K562 (cell line): Measurements from ENCODE around the gene PRMT5. TPM values are rescaled to one million over a fixed set of nuclear protein-coding genes. Genes with fewer than 3 reads are reported as not detected.
A peak's percentile ranks its signal among the peaks of the same experiment; 100 is the strongest.

Experiments used
- ARID2 ChIP-seq: fragments of 450-650 bp; IDR thresholded peaks from 2 replicates; pipeline ENCODE4 v1.6.1; 2017; ENCODE audit warnings: antibody characterized with exemption, mild to moderate bottlenecking
- ATF1 ChIP-seq, 2 experiments: fragments of 450-650 bp in 1 of 2; IDR thresholded peaks; 2 replicates each; pipeline ENCODE4 v1.6.1; 2016; ENCODE audit warnings: missing compliant biosample characterization in 1 of 2, missing genetic modification characterization in 1 of 2
- BRD9 ChIP-seq: fragments of 450-650 bp; IDR thresholded peaks from 2 replicates; pipeline ENCODE4 v1.6.1; 2018; ENCODE audit warnings: low read depth; ENCODE audit not compliant: partially characterized antibody
- CBX1 ChIP-seq: sonication (generic); IDR thresholded peaks from 2 replicates; pipeline ENCODE4 v1.6.1; 2016; ENCODE audit warnings: antibody characterized with exemption, low read depth, mild to moderate bottlenecking
- CREB1 ChIP-seq, 2 experiments: sonication (generic) in 1 of 2; formaldehyde crosslinking in 1 of 2; IDR thresholded peaks; 2 replicates each; pipeline versions ENCODE4 v1.6.1 to v1.8.0; 2012 to 2022; ENCODE audit warnings: inconsistent platforms in 1 of 2, mild to moderate bottlenecking in 1 of 2, missing genetic modification reagents in 1 of 2, moderate library complexity in 1 of 2
- FIP1L1 ChIP-seq: fragments of 200-400 bp; formaldehyde crosslinking; IDR thresholded peaks from 2 replicates; pipeline ENCODE4 v1.6.1; 2018; ENCODE audit warnings: mild to moderate bottlenecking, low read depth, low read length; ENCODE audit not compliant: poor library complexity, severe bottlenecking
- FOXK2 ChIP-seq, 2 experiments: fragments of 450-650 bp; IDR thresholded peaks in 1 of 2; conservative IDR thresholded peaks in 1 of 2; 2 replicates each; pipeline ENCODE4 v1.6.1; 2016; ENCODE audit warnings: low read depth in 2 of 2, mild to moderate bottlenecking in 1 of 2
- HDAC2 ChIP-seq: fragments of 450-650 bp; IDR thresholded peaks from 2 replicates; pipeline ENCODE4 v1.6.1; 2016; ENCODE audit warnings: mild to moderate bottlenecking
- HNRNPH1 ChIP-seq: fragments of 200-400 bp; formaldehyde crosslinking; optimal IDR thresholded peaks from 2 replicates; pipeline ENCODE3; 2017; ENCODE audit warnings: low read depth, mild to moderate bottlenecking, low read length, moderate library complexity
- MAZ ChIP-seq, 2 experiments: fragments of 450-650 bp in 1 of 2; sonication (generic) in 1 of 2; formaldehyde crosslinking; IDR thresholded peaks in 1 of 2; conservative IDR thresholded peaks in 1 of 2; 2 replicates each; pipeline versions ENCODE4 v1.4.0 to v1.5.0; 2020; ENCODE audit warnings: mild to moderate bottlenecking in 1 of 2, missing genetic modification reagents in 1 of 2
- MYNN ChIP-seq, 2 experiments: sonication (generic); formaldehyde crosslinking in 1 of 2; IDR thresholded peaks; 2 replicates each; pipeline versions ENCODE4 v1.5.0 to v1.6.1; 2016 to 2020; ENCODE audit warnings: antibody characterized with exemption in 1 of 2, missing genetic modification reagents in 1 of 2
- NCOA2 ChIP-seq, 2 experiments: fragments of 450-650 bp; IDR thresholded peaks; 2 replicates each; pipeline ENCODE4 v1.6.1; 2018; ENCODE audit warnings: mild to moderate bottlenecking in 2 of 2, moderate library complexity in 1 of 2; ENCODE audit not compliant: partially characterized antibody in 2 of 2
- SLC30A9 ChIP-seq: fragments of 250-450 bp; sonication (Bioruptor Pico); IDR thresholded peaks from 2 replicates; pipeline ENCODE4 v1.8.0; 2022; ENCODE audit warnings: mild to moderate bottlenecking, moderate library complexity
- SMAD4 ChIP-seq: fragments of 250-450 bp; sonication (Bioruptor Pico); conservative IDR thresholded peaks from 2 replicates; pipeline ENCODE4 v1.8.0; 2021; ENCODE audit warnings: inconsistent platforms, mild to moderate bottlenecking, moderate library complexity
- SREBF1 ChIP-seq: fragments of 150-350 bp; IDR thresholded peaks from 2 replicates; pipeline ENCODE4 v1.6.1; 2014; ENCODE audit warnings: antibody characterized with exemption, low read depth, low read length, borderline replicate concordance
- ZNF143 ChIP-seq: sonication (generic); formaldehyde crosslinking; IDR thresholded peaks from 2 replicates; pipeline ENCODE4 v1.9.0; 2022; ENCODE audit warnings: mild to moderate bottlenecking, missing genetic modification reagents
- ZNF212 ChIP-seq: fragments of 450-650 bp; formaldehyde crosslinking; IDR thresholded peaks from 2 replicates; pipeline ENCODE4 v1.4.0; 2020; ENCODE audit warnings: mild to moderate bottlenecking
- polyA plus RNA-seq, 8 experiments: library from polyadenylated mRNA; depleted of rRNA in 4 of 8; stranded (reverse) in 5 of 8; unstranded in 3 of 8; fragments of >200 nt; fragmentation: Nextera tagmentation in 2 of 8; fragmentation: Illumina TruSeq in 1 of 8; extraction: Ambion mirVana in 2 of 8; extraction: Trizol in 1 of 8; gene quantifications; 2 replicates each; pipeline versions ENCODE4 v1.2.1 to v1.2.3, GENCODE V29; 2011 to 2014; ENCODE audit warnings: inconsistent platforms in 1 of 8, missing spikeins in 1 of 8
- total RNA-seq, 7 experiments: library from RNA; depleted of rRNA in 6 of 7; stranded (reverse); fragments of >200 nt in 6 of 7; fragmentation: Illumina TruSeq in 2 of 7; extraction: Trizol in 2 of 7; gene quantifications; 2 replicates each; pipeline versions ENCODE4 v1.2.1 to v1.2.3, GENCODE V29; 2011 to 2021; ENCODE audit warnings: low replicate concordance in 1 of 7
- TF ChIP-seq, protein P1 (sequence below): IDR thresholded peaks from 2 replicates; pipeline ENCODE4 v1.6.1; 2011; ENCODE audit warnings: borderline replicate concordance, low read depth, mild to moderate bottlenecking, moderate library complexity, low read length; ENCODE audit not compliant: insufficient read depth, poor library complexity, severe bottlenecking
- TF ChIP-seq, protein P2 (sequence below): fragments of 250-450 bp; sonication (Bioruptor Pico); IDR thresholded peaks from 2 replicates; pipeline ENCODE4 v1.9.0; 2021; ENCODE audit warnings: mild to moderate bottlenecking, inconsistent platforms
- TF ChIP-seq, protein P3 (sequence below): fragments of 450-650 bp; IDR thresholded peaks from 2 replicates; pipeline ENCODE4 v1.6.1; 2018; ENCODE audit warnings: mild to moderate bottlenecking, low read depth; ENCODE audit not compliant: partially characterized antibody
- TF ChIP-seq, protein P4 (sequence below): fragments of 450-650 bp; formaldehyde crosslinking; IDR thresholded peaks from 2 replicates; pipeline ENCODE4 v1.4.0; 2020; ENCODE audit warnings: mild to moderate bottlenecking, moderate library complexity

The PRMT5 gene
- total and polyA plus RNA-seq, 9 of the 15 experiments (the other 6 are each of a cell fraction or from before 2014, with no cell fraction given) = 114 to 552 (median 222) TPM

DNA sequence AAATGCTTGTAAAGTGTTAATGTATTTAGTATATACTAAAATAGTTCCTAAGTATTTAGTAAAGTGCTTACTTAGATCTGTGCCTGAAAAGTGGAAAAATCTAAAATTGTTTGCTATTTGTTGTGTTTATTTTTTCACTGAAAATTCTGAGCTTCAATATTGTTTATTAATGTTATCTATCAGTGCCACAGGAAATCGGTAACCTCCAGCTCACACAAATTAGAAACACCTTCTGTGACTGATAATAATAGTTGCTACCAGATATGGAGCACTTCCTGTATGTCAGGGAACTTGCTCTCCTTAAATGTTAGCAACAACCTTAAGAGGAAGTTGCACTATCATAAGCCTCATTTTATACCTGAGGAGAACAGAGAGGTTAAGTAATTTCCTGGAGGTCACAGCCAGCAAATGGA is 58.4 kb downstream of the PRMT5 start (continued):
- TF ChIP-seq, protein P1, sequence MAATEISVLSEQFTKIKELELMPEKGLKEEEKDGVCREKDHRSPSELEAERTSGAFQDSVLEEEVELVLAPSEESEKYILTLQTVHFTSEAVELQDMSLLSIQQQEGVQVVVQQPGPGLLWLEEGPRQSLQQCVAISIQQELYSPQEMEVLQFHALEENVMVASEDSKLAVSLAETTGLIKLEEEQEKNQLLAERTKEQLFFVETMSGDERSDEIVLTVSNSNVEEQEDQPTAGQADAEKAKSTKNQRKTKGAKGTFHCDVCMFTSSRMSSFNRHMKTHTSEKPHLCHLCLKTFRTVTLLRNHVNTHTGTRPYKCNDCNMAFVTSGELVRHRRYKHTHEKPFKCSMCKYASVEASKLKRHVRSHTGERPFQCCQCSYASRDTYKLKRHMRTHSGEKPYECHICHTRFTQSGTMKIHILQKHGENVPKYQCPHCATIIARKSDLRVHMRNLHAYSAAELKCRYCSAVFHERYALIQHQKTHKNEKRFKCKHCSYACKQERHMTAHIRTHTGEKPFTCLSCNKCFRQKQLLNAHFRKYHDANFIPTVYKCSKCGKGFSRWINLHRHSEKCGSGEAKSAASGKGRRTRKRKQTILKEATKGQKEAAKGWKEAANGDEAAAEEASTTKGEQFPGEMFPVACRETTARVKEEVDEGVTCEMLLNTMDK = no peak
- TF ChIP-seq BRD9 (no peak), ZNF212 (CRISPR knock-in tag) (no peak), HDAC2 (0 out of 2 replicates have a peak, but pooled peaks have one; percentile 76), MYNN (IDR thresholded peaks at IDR 0.05) (no peak), MYNN (CRISPR knock-in tag; IDR thresholded peaks at IDR 0.05) (no peak), SMAD4 (CRISPR knock-in tag) (no peak), CBX1 (no peak), ATF1 (CRISPR knock-in tag; IDR thresholded peaks at IDR 0.05) (no peak), ATF1 (tag; IDR thresholded peaks at IDR 0.05) (no peak), FIP1L1 (no peak), FOXK2 (conservative IDR thresholded peaks at IDR 0.05 in 1 of 2, IDR thresholded peaks at IDR 0.05 in 1 of 2; ENCODE audit: low read depth in 2 of 2) (peak in 1 of 2 experiments; percentile 95; a peak in 2 of 4 replicates), NCOA2 (IDR thresholded peaks at IDR 0.05; ENCODE audit: partially characterized antibody in 2 of 2) (no peak), SLC30A9 (CRISPR knock-in tag) (no peak), SREBF1 (no peak), HNRNPH1 (no peak), MAZ (CRISPR knock-in tag; conservative IDR thresholded peaks at IDR 0.05 in 1 of 2, IDR thresholded peaks at IDR 0.05 in 1 of 2) (no peak), CREB1 (IDR thresholded peaks at IDR 0.05) (no peak), CREB1 (CRISPR knock-in tag; IDR thresholded peaks at IDR 0.05) (no peak), ARID2 (no peak), ZNF143 (CRISPR knock-in tag) (no peak)
- TF ChIP-seq, protein P2, sequence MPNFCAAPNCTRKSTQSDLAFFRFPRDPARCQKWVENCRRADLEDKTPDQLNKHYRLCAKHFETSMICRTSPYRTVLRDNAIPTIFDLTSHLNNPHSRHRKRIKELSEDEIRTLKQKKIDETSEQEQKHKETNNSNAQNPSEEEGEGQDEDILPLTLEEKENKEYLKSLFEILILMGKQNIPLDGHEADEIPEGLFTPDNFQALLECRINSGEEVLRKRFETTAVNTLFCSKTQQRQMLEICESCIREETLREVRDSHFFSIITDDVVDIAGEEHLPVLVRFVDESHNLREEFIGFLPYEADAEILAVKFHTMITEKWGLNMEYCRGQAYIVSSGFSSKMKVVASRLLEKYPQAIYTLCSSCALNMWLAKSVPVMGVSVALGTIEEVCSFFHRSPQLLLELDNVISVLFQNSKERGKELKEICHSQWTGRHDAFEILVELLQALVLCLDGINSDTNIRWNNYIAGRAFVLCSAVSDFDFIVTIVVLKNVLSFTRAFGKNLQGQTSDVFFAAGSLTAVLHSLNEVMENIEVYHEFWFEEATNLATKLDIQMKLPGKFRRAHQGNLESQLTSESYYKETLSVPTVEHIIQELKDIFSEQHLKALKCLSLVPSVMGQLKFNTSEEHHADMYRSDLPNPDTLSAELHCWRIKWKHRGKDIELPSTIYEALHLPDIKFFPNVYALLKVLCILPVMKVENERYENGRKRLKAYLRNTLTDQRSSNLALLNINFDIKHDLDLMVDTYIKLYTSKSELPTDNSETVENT (CRISPR knock-in tag) = no peak
- TF ChIP-seq, protein P3, sequence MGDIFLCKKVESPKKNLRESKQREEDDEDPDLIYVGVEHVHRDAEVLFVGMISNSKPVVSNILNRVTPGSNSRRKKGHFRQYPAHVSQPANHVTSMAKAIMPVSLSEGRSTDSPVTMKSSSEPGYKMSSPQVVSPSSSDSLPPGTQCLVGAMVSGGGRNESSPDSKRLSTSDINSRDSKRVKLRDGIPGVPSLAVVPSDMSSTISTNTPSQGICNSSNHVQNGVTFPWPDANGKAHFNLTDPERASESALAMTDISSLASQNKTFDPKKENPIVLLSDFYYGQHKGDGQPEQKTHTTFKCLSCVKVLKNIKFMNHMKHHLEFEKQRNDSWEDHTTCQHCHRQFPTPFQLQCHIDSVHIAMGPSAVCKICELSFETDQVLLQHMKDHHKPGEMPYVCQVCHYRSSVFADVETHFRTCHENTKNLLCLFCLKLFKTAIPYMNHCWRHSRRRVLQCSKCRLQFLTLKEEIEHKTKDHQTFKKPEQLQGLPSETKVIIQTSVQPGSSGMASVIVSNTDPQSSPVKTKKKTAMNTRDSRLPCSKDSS = no peak
- TF ChIP-seq, protein P4, sequence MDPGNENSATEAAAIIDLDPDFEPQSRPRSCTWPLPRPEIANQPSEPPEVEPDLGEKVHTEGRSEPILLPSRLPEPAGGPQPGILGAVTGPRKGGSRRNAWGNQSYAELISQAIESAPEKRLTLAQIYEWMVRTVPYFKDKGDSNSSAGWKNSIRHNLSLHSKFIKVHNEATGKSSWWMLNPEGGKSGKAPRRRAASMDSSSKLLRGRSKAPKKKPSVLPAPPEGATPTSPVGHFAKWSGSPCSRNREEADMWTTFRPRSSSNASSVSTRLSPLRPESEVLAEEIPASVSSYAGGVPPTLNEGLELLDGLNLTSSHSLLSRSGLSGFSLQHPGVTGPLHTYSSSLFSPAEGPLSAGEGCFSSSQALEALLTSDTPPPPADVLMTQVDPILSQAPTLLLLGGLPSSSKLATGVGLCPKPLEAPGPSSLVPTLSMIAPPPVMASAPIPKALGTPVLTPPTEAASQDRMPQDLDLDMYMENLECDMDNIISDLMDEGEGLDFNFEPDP (CRISPR knock-in tag) = no peak
